Keratinocyte (primary cell): ENCODE results near the gene ZNF267. TPM values are rescaled to one million over a fixed set of nuclear protein-coding genes. Genes with fewer than 3 reads are reported as not detected.
"Not testable (repeated sequence)": the region's sequence is repeated elsewhere in the genome, so short reads cannot be mapped to it uniquely, and the experiment has no call there.

Experiments used
- DNase-seq: peaks from one replicate; pipeline ENCODE4 v3.0.0-alpha.2; 2011; ENCODE audit warnings: low read depth, missing footprints, low spot score
- FAIRE-seq: peaks from 2 replicates; lab custom pipeline; 2011; peaks lifted over from hg19 to GRCh38; lab: Jason Lieb, UNC
- H2AFZ ChIP-seq: 2 replicates; pipeline ENCODE4 v1.6.0; 2012; ENCODE audit warnings: low read length, control low read depth, inconsistent platforms; ENCODE audit not compliant: control insufficient read depth
- H3K27ac ChIP-seq: 2 replicates; pipeline ENCODE4 v1.5.1; 2011; ENCODE audit warnings: low read length; ENCODE audit not compliant: control insufficient read depth, insufficient read depth
- H3K27me3 ChIP-seq: 3 replicates; pipeline ENCODE4 v1.6.0; 2011; ENCODE audit warnings: low read length; ENCODE audit not compliant: control insufficient read depth, insufficient read depth; ENCODE audit errors: extremely low read depth
- H3K36me3 ChIP-seq, 2 experiments: 2 replicates in 1 of 2; 3 replicates in 1 of 2; pipeline ENCODE4 v1.5.1; 2011; ENCODE audit warnings: low read length in 2 of 2, mild to moderate bottlenecking in 1 of 2; ENCODE audit not compliant: control insufficient read depth in 2 of 2, insufficient read depth in 2 of 2; ENCODE audit errors: extremely low read depth in 1 of 2
- H3K4me1 ChIP-seq: 3 replicates; pipeline ENCODE4 v1.5.1; 2011; ENCODE audit warnings: low read length; ENCODE audit not compliant: control insufficient read depth, insufficient read depth; ENCODE audit errors: extremely low read depth
- H3K4me2 ChIP-seq: 3 replicates; pipeline ENCODE4 v1.6.0; 2011; ENCODE audit warnings: low read depth, low read length; ENCODE audit not compliant: control insufficient read depth, insufficient read depth; ENCODE audit errors: extremely low read depth
- H3K4me3 ChIP-seq, 3 experiments: fragments of 200-600 bp in 1 of 3; sonication (generic) in 1 of 3; 2 replicates in 2 of 3; 3 replicates in 1 of 3; pipeline ENCODE4 v1.5.1; 2011 to 2016; ENCODE audit warnings: low read length in 3 of 3, mild to moderate bottlenecking in 3 of 3, control low read depth in 2 of 3, inconsistent platforms in 1 of 3, low read depth in 1 of 3, mixed read lengths in 1 of 3, mixed run types in 1 of 3, moderate library complexity in 1 of 3; ENCODE audit not compliant: control insufficient read depth in 2 of 3, insufficient read depth in 2 of 3; ENCODE audit errors: extremely low read depth in 1 of 3
- H3K79me2 ChIP-seq: 2 replicates; pipeline ENCODE4 v1.6.0; 2012; ENCODE audit warnings: low read length; ENCODE audit not compliant: control insufficient read depth, insufficient read depth
- H3K9ac ChIP-seq: 3 replicates; pipeline ENCODE4 v1.6.0; 2011; ENCODE audit warnings: low read length; ENCODE audit not compliant: control insufficient read depth, insufficient read depth; ENCODE audit errors: extremely low read depth
- H3K9me1 ChIP-seq: 3 replicates; pipeline ENCODE4 v1.6.0; 2011; ENCODE audit warnings: low read length; ENCODE audit not compliant: control insufficient read depth, insufficient read depth; ENCODE audit errors: extremely low read depth
- H3K9me3 ChIP-seq: 2 replicates; pipeline ENCODE4 v1.5.1; 2012; ENCODE audit warnings: low read depth, low read length; ENCODE audit not compliant: control insufficient read depth
- H4K20me1 ChIP-seq: 3 replicates; pipeline ENCODE4 v1.6.0; 2011; ENCODE audit warnings: low read length; ENCODE audit not compliant: control insufficient read depth, insufficient read depth; ENCODE audit errors: extremely low read depth
- CTCF ChIP-seq, 3 experiments: IDR thresholded peaks in 1 of 3; conservative IDR thresholded peaks in 1 of 3; optimal IDR thresholded peaks in 1 of 3; 2 replicates in 2 of 3; 3 replicates in 1 of 3; pipeline versions ENCODE3 to v1.5.1; 2011; ENCODE audit warnings: low read length in 3 of 3, mild to moderate bottlenecking in 3 of 3, moderate library complexity in 2 of 3, control low read depth in 1 of 3, inconsistent platforms in 1 of 3; ENCODE audit not compliant: insufficient read depth in 2 of 3; ENCODE audit errors: extremely low read depth in 1 of 3
- EZH2 ChIP-seq: IDR thresholded peaks from one replicate; pipeline ENCODE4 v1.6.1; 2012; ENCODE audit warnings: inconsistent platforms, mild to moderate bottlenecking, low read length, moderate library complexity
- dilution Hi-C: fragments of 300-500 bp; cut with MboI; formaldehyde crosslinking; loops from one replicate; pipeline ENCODE4 v1.7.0; 2020; ENCODE audit warnings: low sequenced_read_pairs; ENCODE audit not compliant: extremely low pct_ligation_motif_present
- polyA plus RNA-seq, 5 experiments: library from polyadenylated mRNA; depleted of rRNA in 3 of 5; stranded (reverse) in 3 of 5; stranded (forward) in 1 of 5; unstranded in 1 of 5; fragments of >200 nt; gene quantifications; 1 replicate in 1 of 5; 2 replicates in 3 of 5; 3 replicates in 1 of 5; pipeline versions ENCODE4 v1.2.1 to v1.2.3, GENCODE V29; 2011 to 2012; ENCODE audit warnings: missing spikeins in 2 of 5, low read depth in 1 of 5, low replicate concordance in 1 of 5

The ZNF267 gene
- polyA plus RNA-seq, 1 donor (not counting 4 experiments of a cell fraction or from before 2014, with no cell fraction given): 10.7 TPM

GRCh38 chr16:31916056-31916488 is 42.5 kb downstream of the ZNF267 start:
- DNase-seq: no peak
- no peaks in the 10 kb centered on the region for H3K27me3 ChIP-seq
- H3K27ac ChIP-seq: no peak overlapping the region
- peaks cover 9 to 16% of the 10 kb centered on the region in 2 experiments for H3K36me3 ChIP-seq
- H3K79me2 ChIP-seq: peaks cover 31% of the 10 kb centered on the region
- peaks cover 54% of the 10 kb centered on the region for H3K9me3 ChIP-seq
- FAIRE-seq: no peak
- no peak overlapping the region for H2AFZ ChIP-seq
- H3K9ac ChIP-seq: no peak overlapping the region
- no peaks in the 10 kb centered on the region for H3K4me1 ChIP-seq
- H4K20me1 ChIP-seq: no peaks in the 10 kb centered on the region
- no peak overlapping the region for H3K4me2 ChIP-seq
- dilution Hi-C loops: no loop called here
- no peaks in the 10 kb centered on the region for H3K9me1 ChIP-seq
- no peak overlapping the region for H3K4me3 ChIP-seq
- no peak for TF ChIP-seq EZH2
- TF ChIP-seq CTCF (optimal IDR thresholded peaks at IDR 0.05 in 1 of 3, IDR thresholded peaks at IDR 0.05 in 1 of 3, conservative IDR thresholded peaks at IDR 0.05 in 1 of 3; ENCODE audit: extremely low read depth in 1 of 3, insufficient read depth in 2 of 3, low read length in 3 of 3): no peak

GRCh38 chr16:31920373-31920772 is 46.8 kb downstream of the ZNF267 start:
- Histone ChIP-seq H3K36me3 (peaks cover 3 to 6% of the 10 kb centered on the region in 2 experiments), H4K20me1 (no peaks in the 10 kb centered on the region), H3K27me3 (no peaks in the 10 kb centered on the region), H3K4me2 (no peak overlapping the region), H3K9me1 (no peaks in the 10 kb centered on the region), H2AFZ (no peak overlapping the region), H3K4me1 (no peaks in the 10 kb centered on the region), H3K79me2 (no peaks in the 10 kb centered on the region), H3K4me3 (no peak overlapping the region), H3K27ac (no peak overlapping the region), H3K9me3 (peaks cover 29% of the 10 kb centered on the region), H3K9ac (no peak overlapping the region)
- no peak for TF ChIP-seq CTCF (optimal IDR thresholded peaks at IDR 0.05 in 1 of 3, IDR thresholded peaks at IDR 0.05 in 1 of 3, conservative IDR thresholded peaks at IDR 0.05 in 1 of 3; ENCODE audit: extremely low read depth in 1 of 3, insufficient read depth in 2 of 3, low read length in 3 of 3)
- TF ChIP-seq EZH2: no peak
- FAIRE-seq: no peak
- DNase-seq: no peak
- dilution Hi-C loops: no loop called here

- FAIRE-seq, H4K20me1 ChIP-seq, DNase-seq, H3K4me2 ChIP-seq, H3K27ac ChIP-seq, H3K9me1 ChIP-seq, H3K4me1 ChIP-seq, H3K36me3 ChIP-seq, dilution Hi-C loops, H2AFZ ChIP-seq, H3K27me3 ChIP-seq, H3K9me3 ChIP-seq, H3K9ac ChIP-seq, H3K79me2 ChIP-seq, H3K4me3 ChIP-seq: not testable (repeated sequence)
These were observed 78.2 kb downstream of the ZNF267 start for GRCh38 chr16:31951806-31952205.

- H3K4me2 ChIP-seq, H3K9ac ChIP-seq, H3K9me3 ChIP-seq, H3K4me3 ChIP-seq, H3K9me1 ChIP-seq, H2AFZ ChIP-seq, H3K27ac ChIP-seq, H3K27me3 ChIP-seq, FAIRE-seq, H3K36me3 ChIP-seq, H3K79me2 ChIP-seq, H4K20me1 ChIP-seq, H3K4me1 ChIP-seq, DNase-seq, dilution Hi-C loops: not testable (repeated sequence)
These were observed 78.6 kb downstream of the ZNF267 start for GRCh38 chr16:31952206-31952605.
